UCSD-AML1 (cell line): Measurements from ENCODE around the gene KLF7.
"Not testable (repeated sequence)": the region's sequence is repeated elsewhere in the genome, so short reads cannot be mapped to it uniquely, and the experiment has no call there.

Source experiments
- DNase-seq: peaks from one replicate; lab custom pipeline; 2025; ENCODE audit not compliant: unreplicated experiment; lab: John Stamatoyannopoulos, UW

KLF7 gene

GRCh38 chr2:207067473-207067872 is 98.3 kb downstream of the KLF7 start:
- no peak for DNase-seq

- DNase-seq = no peak
Measured at GRCh38 chr2:207066791-207067460, 98.8 kb downstream of the KLF7 start.

- DNase-seq = no peak
Measured at GRCh38 chr2:207066166-207066565, 99.6 kb downstream of the KLF7 start.

GRCh38 chr2:207064128-207064690 is 101.5 kb downstream of the KLF7 start:
- no peak for DNase-seq

- DNase-seq = no peak
Measured at GRCh38 chr2:207061181-207061580, 104.6 kb downstream of the KLF7 start.

GRCh38 chr2:207055257-207055656 is 110.5 kb downstream of the KLF7 start:
- no peak for DNase-seq

- DNase-seq = no peak
Measured at GRCh38 chr2:207054521-207054920, 111.2 kb downstream of the KLF7 start.

GRCh38 chr2:207051385-207051965 is 114.3 kb downstream of the KLF7 start:
- DNase-seq = no peak

GRCh38 chr2:207049122-207049521 is 116.6 kb downstream of the KLF7 start:
- no peak for DNase-seq

GRCh38 chr2:207048416-207048815 is 117.3 kb downstream of the KLF7 start:
- no peak for DNase-seq

GRCh38 chr2:207046724-207047123 is 119.0 kb downstream of the KLF7 start:
- DNase-seq = no peak

- no peak for DNase-seq
Measured at GRCh38 chr2:207045531-207045930, 120.2 kb downstream of the KLF7 start.

- no peak for DNase-seq
Measured at GRCh38 chr2:207044379-207045362, 121.1 kb downstream of the KLF7 start.

GRCh38 chr2:207042841-207043240 is 122.9 kb downstream of the KLF7 start:
- DNase-seq = no peak

GRCh38 chr2:207041786-207042554 is 123.8 kb downstream of the KLF7 start:
- DNase-seq = no peak

GRCh38 chr2:207041279-207041678 is 124.5 kb downstream of the KLF7 start:
- DNase-seq = no peak

- DNase-seq = no peak
Measured at GRCh38 chr2:207040696-207041095, 125.1 kb downstream of the KLF7 start.

GRCh38 chr2:207039225-207039624 is 126.5 kb downstream of the KLF7 start:
- no peak for DNase-seq

GRCh38 chr2:207038299-207038698 is 127.4 kb downstream of the KLF7 start:
- no peak for DNase-seq

- no peak for DNase-seq
Measured at GRCh38 chr2:207037896-207038295, 127.9 kb downstream of the KLF7 start.

- DNase-seq = not testable (repeated sequence)
Measured at GRCh38 chr2:207037023-207037422, 128.7 kb downstream of the KLF7 start.
